H1 (cell line): Measurements from ENCODE around the gene CAMTA2.

Source experiments
- CEBPB ChIP-seq: IDR thresholded peaks from 2 replicates; pipeline ENCODE4 v1.6.1; 2012; ENCODE audit warnings: low read depth, low read length
- CREB1 ChIP-seq: IDR thresholded peaks from 2 replicates; pipeline ENCODE4 v1.6.1; 2012; ENCODE audit warnings: inconsistent platforms
- EP300 ChIP-seq, 2 experiments: IDR thresholded peaks; 1 replicate in 1 of 2; 2 replicates in 1 of 2; pipeline ENCODE4 v1.6.1; 2011 to 2012; ENCODE audit warnings: low read depth in 2 of 2, low read length in 2 of 2, mild to moderate bottlenecking in 2 of 2, borderline replicate concordance in 1 of 2, inconsistent platforms in 1 of 2, moderate library complexity in 1 of 2
- FOSL1 ChIP-seq: IDR thresholded peaks from 2 replicates; pipeline ENCODE4 v1.6.1; 2011; ENCODE audit warnings: mild to moderate bottlenecking, low read depth, low read length, moderate library complexity; ENCODE audit not compliant: insufficient read depth
- POLR2A ChIP-seq, 2 experiments: IDR thresholded peaks; 1 replicate in 1 of 2; 2 replicates in 1 of 2; pipeline ENCODE4 v1.6.1; 2011; ENCODE audit warnings: low read depth in 2 of 2, low read length in 2 of 2, mild to moderate bottlenecking in 2 of 2; ENCODE audit errors: control extremely low read depth in 1 of 2
- POLR2AphosphoS5 ChIP-seq: IDR thresholded peaks from 2 replicates; pipeline ENCODE4 v1.6.1; 2011; ENCODE audit warnings: low read depth, low read length
- POU5F1 ChIP-seq: IDR thresholded peaks from 2 replicates; pipeline ENCODE4 v1.6.1; 2011; ENCODE audit warnings: low read depth, mild to moderate bottlenecking, low read length, moderate library complexity
- SIN3A ChIP-seq, 2 experiments: IDR thresholded peaks in 1 of 2; conservative IDR thresholded peaks in 1 of 2; 2 replicates each; pipeline ENCODE4 v1.6.1; 2011 to 2012; ENCODE audit warnings: low read length in 2 of 2, improper control_type of control experiment in 1 of 2, low read depth in 1 of 2, mild to moderate bottlenecking in 1 of 2
- SIX5 ChIP-seq: IDR thresholded peaks from 2 replicates; pipeline ENCODE4 v1.6.1; 2011; ENCODE audit warnings: mild to moderate bottlenecking, low read depth, low read length
- SP4 ChIP-seq: IDR thresholded peaks from 2 replicates; pipeline ENCODE4 v1.6.1; 2012; ENCODE audit warnings: low read length, inconsistent platforms
- TAF1 ChIP-seq: IDR thresholded peaks from 2 replicates; pipeline ENCODE4 v1.6.1; 2011; ENCODE audit warnings: mild to moderate bottlenecking, low read depth, low read length
- TF ChIP-seq, protein P1 (sequence below), 3 experiments: IDR thresholded peaks; 1 replicate in 2 of 3; 2 replicates in 1 of 3; pipeline versions ENCODE4 v1.5.1 to v1.6.1; 2011; ENCODE audit warnings: low read length in 3 of 3, mild to moderate bottlenecking in 3 of 3, inconsistent platforms in 2 of 3, low read depth in 1 of 3, moderate library complexity in 1 of 3; ENCODE audit not compliant: insufficient read depth in 1 of 3; ENCODE audit errors: control extremely low read depth in 1 of 3
- TF ChIP-seq, protein P2 (sequence below): IDR thresholded peaks from 2 replicates; pipeline ENCODE4 v1.6.1; 2011; ENCODE audit warnings: low read length, improper control_type of control experiment

DNA sequence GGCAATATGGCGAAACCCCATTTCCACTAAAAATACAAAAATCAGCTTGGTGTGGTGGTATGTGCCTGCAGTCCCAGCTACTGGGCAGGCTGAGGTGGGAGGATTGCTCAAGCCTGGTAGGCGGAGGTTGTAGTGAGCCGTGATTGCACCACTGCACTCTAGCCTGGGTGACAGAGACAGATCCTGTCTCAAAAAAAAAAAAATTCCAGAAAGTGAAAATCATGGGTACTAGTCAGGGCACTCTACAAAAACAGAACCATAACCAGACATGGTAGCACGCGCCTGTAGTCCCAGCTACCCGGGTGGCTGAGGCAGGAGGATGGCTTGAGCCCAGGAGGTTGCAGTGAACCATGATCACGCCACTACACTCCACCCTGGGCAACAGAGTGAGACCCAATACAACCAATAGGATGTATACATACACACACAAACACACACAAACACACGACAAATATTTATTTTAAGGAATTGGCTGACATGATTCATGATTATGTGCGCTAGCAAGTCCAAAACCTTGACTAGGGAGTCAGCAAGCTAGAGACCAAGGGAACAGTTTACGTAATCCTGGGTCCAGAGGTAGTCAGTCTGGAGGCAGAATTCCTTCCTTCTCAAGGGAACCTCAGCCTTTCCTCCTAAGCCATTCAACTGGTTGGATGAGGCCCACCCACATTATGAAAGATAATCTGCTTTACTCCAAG lies 67.0 kb downstream of the CAMTA2 start:
- no peak for TF ChIP-seq POU5F1
- TF ChIP-seq POLR2A (IDR thresholded peaks at IDR 0.05; ENCODE audit: control extremely low read depth in 1 of 2, low read depth in 2 of 2, low read length in 2 of 2): no peak
- TF ChIP-seq, protein P1, sequence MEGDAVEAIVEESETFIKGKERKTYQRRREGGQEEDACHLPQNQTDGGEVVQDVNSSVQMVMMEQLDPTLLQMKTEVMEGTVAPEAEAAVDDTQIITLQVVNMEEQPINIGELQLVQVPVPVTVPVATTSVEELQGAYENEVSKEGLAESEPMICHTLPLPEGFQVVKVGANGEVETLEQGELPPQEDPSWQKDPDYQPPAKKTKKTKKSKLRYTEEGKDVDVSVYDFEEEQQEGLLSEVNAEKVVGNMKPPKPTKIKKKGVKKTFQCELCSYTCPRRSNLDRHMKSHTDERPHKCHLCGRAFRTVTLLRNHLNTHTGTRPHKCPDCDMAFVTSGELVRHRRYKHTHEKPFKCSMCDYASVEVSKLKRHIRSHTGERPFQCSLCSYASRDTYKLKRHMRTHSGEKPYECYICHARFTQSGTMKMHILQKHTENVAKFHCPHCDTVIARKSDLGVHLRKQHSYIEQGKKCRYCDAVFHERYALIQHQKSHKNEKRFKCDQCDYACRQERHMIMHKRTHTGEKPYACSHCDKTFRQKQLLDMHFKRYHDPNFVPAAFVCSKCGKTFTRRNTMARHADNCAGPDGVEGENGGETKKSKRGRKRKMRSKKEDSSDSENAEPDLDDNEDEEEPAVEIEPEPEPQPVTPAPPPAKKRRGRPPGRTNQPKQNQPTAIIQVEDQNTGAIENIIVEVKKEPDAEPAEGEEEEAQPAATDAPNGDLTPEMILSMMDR (IDR thresholded peaks at IDR 0.05; ENCODE audit: control extremely low read depth in 1 of 3, insufficient read depth in 1 of 3, low read depth in 1 of 3, low read length in 3 of 3): no peak
- TF ChIP-seq CEBPB: no peak
- no peak for TF ChIP-seq EP300 (IDR thresholded peaks at IDR 0.05; ENCODE audit: borderline replicate concordance in 1 of 2, low read depth in 2 of 2, low read length in 2 of 2)
- no peak for TF ChIP-seq FOSL1
- no peak for TF ChIP-seq CREB1
- TF ChIP-seq, protein P2, sequence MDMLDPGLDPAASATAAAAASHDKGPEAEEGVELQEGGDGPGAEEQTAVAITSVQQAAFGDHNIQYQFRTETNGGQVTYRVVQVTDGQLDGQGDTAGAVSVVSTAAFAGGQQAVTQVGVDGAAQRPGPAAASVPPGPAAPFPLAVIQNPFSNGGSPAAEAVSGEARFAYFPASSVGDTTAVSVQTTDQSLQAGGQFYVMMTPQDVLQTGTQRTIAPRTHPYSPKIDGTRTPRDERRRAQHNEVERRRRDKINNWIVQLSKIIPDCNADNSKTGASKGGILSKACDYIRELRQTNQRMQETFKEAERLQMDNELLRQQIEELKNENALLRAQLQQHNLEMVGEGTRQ: no peak
- TF ChIP-seq SIX5: no peak
- TF ChIP-seq POLR2AphosphoS5: no peak
- TF ChIP-seq SIN3A (conservative IDR thresholded peaks at IDR 0.05 in 1 of 2, IDR thresholded peaks at IDR 0.05 in 1 of 2; ENCODE audit: low read depth in 1 of 2, low read length in 2 of 2): no peak
- no peak for TF ChIP-seq TAF1
- TF ChIP-seq SP4: no peak
